Liver (tissue), 9 donors: ENCODE data around the gene SUN2. TPM values are rescaled to one million over a fixed set of nuclear protein-coding genes. Genes with fewer than 3 reads are reported as not detected.

Experiments
- DNase-seq: peaks from one replicate; pipeline ENCODE4 v3.0.0-alpha.2; 2017; ENCODE audit warnings: low spot score
- H3K27ac ChIP-seq, 2 donors: one replicate each; pipeline ENCODE4 v1.7.0; 2013; ENCODE audit warnings: inconsistent platforms in 2 of 2, low read length in 2 of 2, control low read depth in 1 of 2, low read depth in 1 of 2, mild to moderate bottlenecking in 1 of 2
- H3K27me3 ChIP-seq, 4 donors: one replicate each; pipeline versions ENCODE4 v1.6.1 to v1.7.0; 2013; ENCODE audit warnings: low read length in 3 of 4, inconsistent platforms in 1 of 4, mild to moderate bottlenecking in 1 of 4, moderate library complexity in 1 of 4; ENCODE audit not compliant: control insufficient read depth in 4 of 4, insufficient read depth in 4 of 4
- H3K36me3 ChIP-seq, 4 donors: one replicate each; pipeline versions ENCODE4 v1.6.1 to v1.7.0; 2013; ENCODE audit warnings: low read length in 3 of 4, mild to moderate bottlenecking in 3 of 4, low read depth in 1 of 4, moderate library complexity in 1 of 4; ENCODE audit not compliant: control insufficient read depth in 4 of 4, insufficient read depth in 3 of 4
- H3K4me1 ChIP-seq, 4 donors: one replicate each; pipeline versions ENCODE4 v1.6.1 to v1.7.0; 2013; ENCODE audit warnings: low read length in 3 of 4, mild to moderate bottlenecking in 3 of 4, moderate library complexity in 1 of 4; ENCODE audit not compliant: control insufficient read depth in 4 of 4, insufficient read depth in 4 of 4
- H3K4me3 ChIP-seq, 3 donors: one replicate each; pipeline versions ENCODE4 v1.6.1 to v1.7.0; 2013; ENCODE audit warnings: low read length in 3 of 3, control low read depth in 1 of 3, low read depth in 1 of 3, mild to moderate bottlenecking in 1 of 3
- H3K9ac ChIP-seq, 2 donors: one replicate each; pipeline ENCODE4 v1.7.0; 2013; ENCODE audit warnings: low read length in 2 of 2, mild to moderate bottlenecking in 2 of 2, moderate library complexity in 2 of 2, control low read depth in 1 of 2, low read depth in 1 of 2
- H3K9me3 ChIP-seq, 4 donors: one replicate each; pipeline versions ENCODE4 v1.6.1 to v1.7.0; 2013; ENCODE audit warnings: low read length in 3 of 4; ENCODE audit not compliant: control insufficient read depth in 4 of 4
- EGR1 ChIP-seq, 2 donors: IDR thresholded peaks; 2 replicates each; pipeline ENCODE4 v1.6.1; 2016 to 2018; ENCODE audit warnings: antibody characterized with exemption in 2 of 2, low read depth in 2 of 2
- FOXA1 ChIP-seq: IDR thresholded peaks from 2 replicates; pipeline ENCODE4 v1.6.1; 2016; ENCODE audit warnings: antibody characterized with exemption
- FOXA2 ChIP-seq: IDR thresholded peaks from 2 replicates; pipeline ENCODE4 v1.6.1; 2016; ENCODE audit warnings: antibody characterized with exemption
- GABPA ChIP-seq, 2 donors: IDR thresholded peaks in 1 of 2; conservative IDR thresholded peaks in 1 of 2; 2 replicates each; pipeline ENCODE4 v1.6.1; 2016; ENCODE audit warnings: antibody characterized with exemption in 2 of 2, mild to moderate bottlenecking in 1 of 2, moderate library complexity in 1 of 2
- HNF4G ChIP-seq: IDR thresholded peaks from 2 replicates; pipeline ENCODE4 v1.6.1; 2016; ENCODE audit warnings: antibody characterized with exemption
- JUND ChIP-seq, 2 donors: IDR thresholded peaks; 2 replicates each; pipeline ENCODE4 v1.6.1; 2016; ENCODE audit warnings: antibody characterized with exemption in 2 of 2
- NR2F2 ChIP-seq: IDR thresholded peaks from 2 replicates; pipeline ENCODE4 v1.6.1; 2016; ENCODE audit warnings: antibody characterized with exemption
- RAD21 ChIP-seq, 2 donors: IDR thresholded peaks; 2 replicates each; pipeline ENCODE4 v1.6.1; 2016; ENCODE audit warnings: antibody characterized with exemption in 2 of 2, mild to moderate bottlenecking in 2 of 2
- REST ChIP-seq: IDR thresholded peaks from 2 replicates; pipeline ENCODE4 v1.6.1; 2016; ENCODE audit warnings: antibody characterized with exemption, mild to moderate bottlenecking
- RXRA ChIP-seq, 2 donors: IDR thresholded peaks; 2 replicates each; pipeline ENCODE4 v1.6.1; 2017 to 2018; ENCODE audit warnings: antibody characterized with exemption in 2 of 2, mild to moderate bottlenecking in 1 of 2
- SP1 ChIP-seq: IDR thresholded peaks from 2 replicates; pipeline ENCODE4 v1.6.1; 2018; ENCODE audit warnings: antibody characterized with exemption, mild to moderate bottlenecking
- TAF1 ChIP-seq: conservative IDR thresholded peaks from 2 replicates; pipeline ENCODE4 v1.6.1; 2016; ENCODE audit warnings: antibody characterized with exemption, mild to moderate bottlenecking
- YY1 ChIP-seq: IDR thresholded peaks from 2 replicates; pipeline ENCODE4 v1.6.1; 2016; ENCODE audit warnings: antibody characterized with exemption, mild to moderate bottlenecking
- ZBTB33 ChIP-seq: IDR thresholded peaks from 2 replicates; pipeline ENCODE4 v1.6.1; 2016; ENCODE audit warnings: antibody characterized with exemption
- WGBS: extraction: QIAGEN DNeasy Blood & Tissue Kit; methylation state at CpG from one replicate; pipeline ENCODE4 v1.1.7; 2013; 5-methylcytosine and 5-hydroxymethylcytosine counted together
- polyA plus RNA-seq, 2 donors: library from polyadenylated mRNA; stranded (reverse) in 1 of 2; unstranded in 1 of 2; fragments of 200-250 nt in 1 of 2; fragments of >200 nt in 1 of 2; fragmentation: Nextera tagmentation in 1 of 2; extraction: Ambion mirVana in 1 of 2; gene quantifications; one replicate each; pipeline versions ENCODE4 v1.2.1 to v1.2.3, GENCODE V29; 2013 to 2015
- total RNA-seq, 2 donors: library from RNA; depleted of rRNA; stranded (reverse); fragments of >200 nt; gene quantifications; one replicate each; pipeline ENCODE4 v1.2.3, GENCODE V29; 2014
- TF ChIP-seq, protein P1 (sequence below): IDR thresholded peaks from 2 replicates; pipeline ENCODE4 v1.6.1; 2016; ENCODE audit warnings: antibody characterized with exemption
- TF ChIP-seq, protein P2 (sequence below): fragments of 150-350 bp; IDR thresholded peaks from 2 replicates; pipeline ENCODE4 v1.5.1; 2017; ENCODE audit warnings: improper control_type of control experiment, low read depth, low read length; ENCODE audit not compliant: missing input control
- TF ChIP-seq, protein P3 (sequence below): IDR thresholded peaks from 2 replicates; pipeline ENCODE4 v1.6.1; 2016; ENCODE audit warnings: antibody characterized with exemption
- donor health status: healthy.
- donor health status: healthy.
- donor health status: healthy.
- donor health status: healthy.
- donor health status: healthy.

SUN2 gene
- total and polyA plus RNA-seq, 4 donors = 13.1 to 170 (median 81.5) TPM

DNA sequence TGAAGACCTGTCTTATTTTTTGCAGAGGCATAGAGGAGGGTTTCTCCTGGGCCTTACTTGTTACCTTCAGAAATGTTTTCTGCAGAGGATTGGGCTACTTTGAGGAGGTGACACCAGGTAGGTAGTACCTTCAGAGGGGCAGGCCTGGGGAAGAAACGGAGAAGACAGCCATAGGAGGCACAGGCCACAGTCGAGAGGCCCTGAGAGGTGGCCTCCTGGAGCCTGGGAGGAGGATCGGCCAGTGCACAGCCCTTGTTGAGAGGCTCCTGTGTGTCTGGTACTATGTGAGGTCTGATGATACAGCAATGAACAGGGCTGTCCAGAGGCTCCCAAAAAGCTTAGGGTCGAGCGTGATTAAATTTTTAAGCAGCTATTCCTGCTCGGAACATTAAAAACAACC is 38.6 kb downstream of the SUN2 start:
- no peak overlapping the region for H3K4me3 ChIP-seq
- peaks cover 7 to 39% (median 22%) of the 10 kb centered on the region in 4 donors for H3K36me3 ChIP-seq
- no peaks in the 10 kb centered on the region for H3K4me1 ChIP-seq
- WGBS = 97% methylated on average over 6 of the region's 6 CpGs
- no peak for DNase-seq
- no peak for TF ChIP-seq HNF4G
- no peak for TF ChIP-seq YY1
- no peak for TF ChIP-seq GABPA (IDR thresholded peaks at IDR 0.05 in 1 of 2, conservative IDR thresholded peaks at IDR 0.05 in 1 of 2)
- no peak for TF ChIP-seq JUND (IDR thresholded peaks at IDR 0.05)
- no peak for TF ChIP-seq EGR1 (IDR thresholded peaks at IDR 0.05; ENCODE audit: low read depth in 2 of 2)
- no peak for TF ChIP-seq ZBTB33
- TF ChIP-seq RXRA (IDR thresholded peaks at IDR 0.05) = no peak
- no peak for TF ChIP-seq SP1
- TF ChIP-seq RAD21 (IDR thresholded peaks at IDR 0.05) = no peak
- TF ChIP-seq, protein P1, sequence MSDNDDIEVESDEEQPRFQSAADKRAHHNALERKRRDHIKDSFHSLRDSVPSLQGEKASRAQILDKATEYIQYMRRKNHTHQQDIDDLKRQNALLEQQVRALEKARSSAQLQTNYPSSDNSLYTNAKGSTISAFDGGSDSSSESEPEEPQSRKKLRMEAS = no peak
- TF ChIP-seq TAF1 = no peak
- TF ChIP-seq NR2F2 = no peak
- no peak for TF ChIP-seq FOXA2
- TF ChIP-seq, protein P2, sequence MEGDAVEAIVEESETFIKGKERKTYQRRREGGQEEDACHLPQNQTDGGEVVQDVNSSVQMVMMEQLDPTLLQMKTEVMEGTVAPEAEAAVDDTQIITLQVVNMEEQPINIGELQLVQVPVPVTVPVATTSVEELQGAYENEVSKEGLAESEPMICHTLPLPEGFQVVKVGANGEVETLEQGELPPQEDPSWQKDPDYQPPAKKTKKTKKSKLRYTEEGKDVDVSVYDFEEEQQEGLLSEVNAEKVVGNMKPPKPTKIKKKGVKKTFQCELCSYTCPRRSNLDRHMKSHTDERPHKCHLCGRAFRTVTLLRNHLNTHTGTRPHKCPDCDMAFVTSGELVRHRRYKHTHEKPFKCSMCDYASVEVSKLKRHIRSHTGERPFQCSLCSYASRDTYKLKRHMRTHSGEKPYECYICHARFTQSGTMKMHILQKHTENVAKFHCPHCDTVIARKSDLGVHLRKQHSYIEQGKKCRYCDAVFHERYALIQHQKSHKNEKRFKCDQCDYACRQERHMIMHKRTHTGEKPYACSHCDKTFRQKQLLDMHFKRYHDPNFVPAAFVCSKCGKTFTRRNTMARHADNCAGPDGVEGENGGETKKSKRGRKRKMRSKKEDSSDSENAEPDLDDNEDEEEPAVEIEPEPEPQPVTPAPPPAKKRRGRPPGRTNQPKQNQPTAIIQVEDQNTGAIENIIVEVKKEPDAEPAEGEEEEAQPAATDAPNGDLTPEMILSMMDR = no peak
- H3K27me3 ChIP-seq = no peaks in the 10 kb centered on the region
- H3K9me3 ChIP-seq = no peaks in the 10 kb centered on the region
- no peak overlapping the region for H3K9ac ChIP-seq
- H3K27ac ChIP-seq = no peak overlapping the region

- TF ChIP-seq JUND (IDR thresholded peaks at IDR 0.05) (no peak), HNF4G (no peak), NR2F2 (no peak), FOXA1 (no peak), RXRA (IDR thresholded peaks at IDR 0.05) (no peak), SP1 (no peak), ZBTB33 (no peak), FOXA2 (no peak), RAD21 (IDR thresholded peaks at IDR 0.05) (no peak), EGR1 (IDR thresholded peaks at IDR 0.05; ENCODE audit: low read depth in 2 of 2) (no peak), REST (no peak), GABPA (IDR thresholded peaks at IDR 0.05 in 1 of 2, conservative IDR thresholded peaks at IDR 0.05 in 1 of 2) (no peak)
- TF ChIP-seq, protein P1 = no peak
- TF ChIP-seq, protein P2 = no peak
- TF ChIP-seq, protein P3, sequence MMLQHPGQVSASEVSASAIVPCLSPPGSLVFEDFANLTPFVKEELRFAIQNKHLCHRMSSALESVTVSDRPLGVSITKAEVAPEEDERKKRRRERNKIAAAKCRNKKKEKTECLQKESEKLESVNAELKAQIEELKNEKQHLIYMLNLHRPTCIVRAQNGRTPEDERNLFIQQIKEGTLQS = no peak
- H3K4me1 ChIP-seq = no peaks in the 10 kb centered on the region
- no peak overlapping the region for H3K9ac ChIP-seq
- DNase-seq = no peak
- no peak overlapping the region for H3K27ac ChIP-seq
- WGBS = 93% methylated on average over 9 of the region's 9 CpGs
- peaks cover 6 to 35% (median 20%) of the 10 kb centered on the region in 4 donors for H3K36me3 ChIP-seq
- no peak overlapping the region for H3K4me3 ChIP-seq
- no peaks in the 10 kb centered on the region for H3K27me3 ChIP-seq
- H3K9me3 ChIP-seq = no peaks in the 10 kb centered on the region
Measured at GRCh38 chr22:38716826-38717225, 39.0 kb downstream of the SUN2 start.
